Loucy (cell line): Measurements from ENCODE around the gene HSPA12B.

Experiments used
- H2AFZ ChIP-seq: fragments of 200-600 bp; sonication (generic); 2 replicates; pipeline ENCODE4 v1.6.0; 2016; ENCODE audit warnings: antibody characterized with exemption, mild to moderate bottlenecking, low read length, moderate library complexity
- H3F3A ChIP-seq: fragments of 200-600 bp; 2 replicates; pipeline ENCODE4 v1.6.0; 2016; ENCODE audit warnings: antibody characterized with exemption, low read depth, mild to moderate bottlenecking
- H3K27me3 ChIP-seq: fragments of 200-600 bp; sonication (generic); 2 replicates; pipeline ENCODE4 v1.6.1; 2014; ENCODE audit warnings: low read length, mild to moderate bottlenecking; ENCODE audit not compliant: insufficient read depth, poor library complexity, severe bottlenecking
- H3K36me3 ChIP-seq: fragments of 200-600 bp; sonication (generic); 2 replicates; pipeline ENCODE4 v1.6.1; 2016; ENCODE audit warnings: low read length; ENCODE audit not compliant: insufficient read depth
- H3K4me1 ChIP-seq: fragments of 200-600 bp; sonication (generic); 2 replicates; pipeline ENCODE4 v1.5.1; 2014; ENCODE audit warnings: low read length, mild to moderate bottlenecking; ENCODE audit not compliant: insufficient read depth, poor library complexity, severe bottlenecking
- H3K4me2 ChIP-seq: fragments of 200-600 bp; sonication (generic); 2 replicates; pipeline ENCODE4 v1.6.0; 2014; ENCODE audit warnings: antibody characterized with exemption, low read length, low read depth, mild to moderate bottlenecking; ENCODE audit not compliant: poor library complexity, severe bottlenecking
- H3K4me3 ChIP-seq: fragments of 200-600 bp; sonication (generic); 2 replicates; pipeline ENCODE4 v1.5.1; 2014; ENCODE audit warnings: low read length, mild to moderate bottlenecking, mixed read lengths; ENCODE audit not compliant: poor library complexity, severe bottlenecking
- H3K79me2 ChIP-seq: fragments of 200-600 bp; sonication (generic); 2 replicates; pipeline ENCODE4 v1.6.1; 2014; ENCODE audit warnings: low read length; ENCODE audit not compliant: insufficient read depth
- H3K9ac ChIP-seq: fragments of 200-600 bp; sonication (generic); 2 replicates; pipeline ENCODE4 v1.6.0; 2014; ENCODE audit warnings: mild to moderate bottlenecking, low read depth, low read length, moderate library complexity; ENCODE audit not compliant: poor library complexity, severe bottlenecking
- H3K9me2 ChIP-seq: fragments of 200-600 bp; sonication (generic); replicated peaks from 2 replicates; pipeline ENCODE4 v1.6.1; 2016; ENCODE audit warnings: low read depth, low read length, mixed read lengths
- H3K9me3 ChIP-seq: fragments of 200-600 bp; sonication (generic); 2 replicates; pipeline ENCODE4 v1.6.1; 2014; ENCODE audit warnings: mild to moderate bottlenecking, antibody characterized with exemption, low read length, low read depth; ENCODE audit not compliant: insufficient read depth
- H4K20me1 ChIP-seq: fragments of 200-600 bp; sonication (generic); 2 replicates; pipeline ENCODE4 v1.6.0; 2014; ENCODE audit warnings: antibody characterized with exemption, low read length, mild to moderate bottlenecking; ENCODE audit not compliant: insufficient read depth, poor library complexity, severe bottlenecking
- EZH2phosphoT487 ChIP-seq: fragments of 200-600 bp; IDR thresholded peaks from 2 replicates; pipeline ENCODE4 v1.6.1; 2018; ENCODE audit warnings: antibody characterized with exemption, mild to moderate bottlenecking, moderate library complexity, borderline replicate concordance
- TF ChIP-seq, protein P1 (sequence below): fragments of 200-600 bp; sonication (generic); conservative IDR thresholded peaks from 2 replicates; pipeline ENCODE4 v1.5.1; 2014; ENCODE audit warnings: mild to moderate bottlenecking, antibody characterized with exemption, low read length

Gene HSPA12B

GRCh38 chr20:3749689-3750531, 17.4 kb downstream of the HSPA12B start:
- Histone ChIP-seq H3K9me2 (no peaks in the 10 kb centered on the region), H3F3A (no peaks in the 10 kb centered on the region), H3K36me3 (no peaks in the 10 kb centered on the region; the same call in 1 of the 2 replicates), H3K9ac (no peak overlapping the region), H3K4me3 (no peak overlapping the region), H3K79me2 (no peaks in the 10 kb centered on the region), H3K9me3 (no peaks in the 10 kb centered on the region), H2AFZ (no peak overlapping the region), H4K20me1 (no peaks in the 10 kb centered on the region), H3K27me3 (no peaks in the 10 kb centered on the region), H3K4me2 (no peak overlapping the region), H3K4me1 (peaks cover 5% of the 10 kb centered on the region)
- TF ChIP-seq, protein P1, sequence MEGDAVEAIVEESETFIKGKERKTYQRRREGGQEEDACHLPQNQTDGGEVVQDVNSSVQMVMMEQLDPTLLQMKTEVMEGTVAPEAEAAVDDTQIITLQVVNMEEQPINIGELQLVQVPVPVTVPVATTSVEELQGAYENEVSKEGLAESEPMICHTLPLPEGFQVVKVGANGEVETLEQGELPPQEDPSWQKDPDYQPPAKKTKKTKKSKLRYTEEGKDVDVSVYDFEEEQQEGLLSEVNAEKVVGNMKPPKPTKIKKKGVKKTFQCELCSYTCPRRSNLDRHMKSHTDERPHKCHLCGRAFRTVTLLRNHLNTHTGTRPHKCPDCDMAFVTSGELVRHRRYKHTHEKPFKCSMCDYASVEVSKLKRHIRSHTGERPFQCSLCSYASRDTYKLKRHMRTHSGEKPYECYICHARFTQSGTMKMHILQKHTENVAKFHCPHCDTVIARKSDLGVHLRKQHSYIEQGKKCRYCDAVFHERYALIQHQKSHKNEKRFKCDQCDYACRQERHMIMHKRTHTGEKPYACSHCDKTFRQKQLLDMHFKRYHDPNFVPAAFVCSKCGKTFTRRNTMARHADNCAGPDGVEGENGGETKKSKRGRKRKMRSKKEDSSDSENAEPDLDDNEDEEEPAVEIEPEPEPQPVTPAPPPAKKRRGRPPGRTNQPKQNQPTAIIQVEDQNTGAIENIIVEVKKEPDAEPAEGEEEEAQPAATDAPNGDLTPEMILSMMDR: no peak
- no peak for TF ChIP-seq EZH2phosphoT487

DNA sequence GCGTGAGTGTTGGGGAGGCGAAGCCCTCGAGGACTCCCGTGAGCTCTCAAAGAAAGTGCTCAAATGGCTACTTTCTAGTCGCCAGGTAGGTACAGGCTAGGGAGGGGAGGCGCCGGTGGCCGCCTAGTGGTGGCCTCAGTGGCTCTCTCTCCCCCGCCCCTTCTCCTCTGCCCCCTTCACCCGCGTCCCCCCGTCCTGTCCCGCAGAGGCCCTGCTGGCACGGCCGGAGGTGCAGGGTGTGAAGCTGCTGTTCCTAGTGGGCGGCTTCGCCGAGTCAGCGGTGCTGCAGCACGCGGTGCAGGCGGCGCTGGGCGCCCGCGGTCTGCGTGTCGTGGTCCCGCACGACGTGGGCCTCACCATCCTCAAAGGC, 18.8 kb downstream of the HSPA12B start:
- no peak overlapping the region for H2AFZ ChIP-seq
- no peak overlapping the region for H3K4me2 ChIP-seq
- no peaks in the 10 kb centered on the region; the same call in 1 of the 2 replicates for H3K36me3 ChIP-seq

GRCh38 chr20:3751675-3752385, 19.3 kb downstream of the HSPA12B start:
- no peak overlapping the region for H3K4me3 ChIP-seq
- no peak overlapping the region for H3K4me2 ChIP-seq
- H3K36me3 ChIP-seq: no peaks in the 10 kb centered on the region; the same call in 1 of the 2 replicates
- no peaks in the 10 kb centered on the region for H3K27me3 ChIP-seq
- H3K9ac ChIP-seq: no peak overlapping the region
- H3K9me2 ChIP-seq: no peaks in the 10 kb centered on the region
- H3F3A ChIP-seq: no peaks in the 10 kb centered on the region
- no peaks in the 10 kb centered on the region for H3K4me1 ChIP-seq
- no peaks in the 10 kb centered on the region for H3K9me3 ChIP-seq
- H3K79me2 ChIP-seq: no peaks in the 10 kb centered on the region
- no peaks in the 10 kb centered on the region for H4K20me1 ChIP-seq
- H2AFZ ChIP-seq: no peak overlapping the region
- TF ChIP-seq, protein P1: no peak
- TF ChIP-seq EZH2phosphoT487: no peak

More for the DNA sequence above, 18.8 kb downstream of the HSPA12B start:
- Histone ChIP-seq H3F3A (no peaks in the 10 kb centered on the region), H4K20me1 (no peaks in the 10 kb centered on the region), H3K9ac (no peak overlapping the region), H3K27me3 (no peaks in the 10 kb centered on the region), H3K4me3 (no peak overlapping the region), H3K4me1 (no peaks in the 10 kb centered on the region), H3K9me2 (no peaks in the 10 kb centered on the region), H3K9me3 (no peaks in the 10 kb centered on the region), H3K79me2 (no peaks in the 10 kb centered on the region)
- no peak for TF ChIP-seq EZH2phosphoT487
- TF ChIP-seq, protein P1: no peak
